T-helper 2 cell treated with Interferon-gamma antibody and Interleukin-4, amounts not matched to agents 5 μg/mL and 100 μg/mL, for 36 hours (primary cell): Measurements from ENCODE around the gene CSNK1D.

Source experiments
- DNase-seq: peaks from one replicate; pipeline ENCODE4 v3.0.0; 2021; ENCODE audit warnings: low spot score
- H3K27ac Mint-ChIP-seq: one replicate; pipeline ENCODE4 v1.8.0; 2021; ENCODE audit warnings: mild to moderate bottlenecking, mixed read lengths
- H3K27me3 Mint-ChIP-seq: one replicate; pipeline ENCODE4 v1.8.0; 2021; ENCODE audit warnings: low read depth, mixed read lengths
- H3K36me3 Mint-ChIP-seq: one replicate; pipeline ENCODE4 v1.8.0; 2021; ENCODE audit warnings: low read depth, mixed read lengths
- H3K4me1 Mint-ChIP-seq: one replicate; pipeline ENCODE4 v1.8.0; 2021; ENCODE audit warnings: low read depth, mixed read lengths
- H3K4me3 Mint-ChIP-seq: one replicate; pipeline ENCODE4 v1.8.0; 2022; ENCODE audit warnings: mild to moderate bottlenecking, moderate library complexity, mixed read lengths
- H3K9me3 Mint-ChIP-seq: one replicate; pipeline ENCODE4 v1.8.0; 2021; ENCODE audit warnings: mixed read lengths

CSNK1D gene

DNA sequence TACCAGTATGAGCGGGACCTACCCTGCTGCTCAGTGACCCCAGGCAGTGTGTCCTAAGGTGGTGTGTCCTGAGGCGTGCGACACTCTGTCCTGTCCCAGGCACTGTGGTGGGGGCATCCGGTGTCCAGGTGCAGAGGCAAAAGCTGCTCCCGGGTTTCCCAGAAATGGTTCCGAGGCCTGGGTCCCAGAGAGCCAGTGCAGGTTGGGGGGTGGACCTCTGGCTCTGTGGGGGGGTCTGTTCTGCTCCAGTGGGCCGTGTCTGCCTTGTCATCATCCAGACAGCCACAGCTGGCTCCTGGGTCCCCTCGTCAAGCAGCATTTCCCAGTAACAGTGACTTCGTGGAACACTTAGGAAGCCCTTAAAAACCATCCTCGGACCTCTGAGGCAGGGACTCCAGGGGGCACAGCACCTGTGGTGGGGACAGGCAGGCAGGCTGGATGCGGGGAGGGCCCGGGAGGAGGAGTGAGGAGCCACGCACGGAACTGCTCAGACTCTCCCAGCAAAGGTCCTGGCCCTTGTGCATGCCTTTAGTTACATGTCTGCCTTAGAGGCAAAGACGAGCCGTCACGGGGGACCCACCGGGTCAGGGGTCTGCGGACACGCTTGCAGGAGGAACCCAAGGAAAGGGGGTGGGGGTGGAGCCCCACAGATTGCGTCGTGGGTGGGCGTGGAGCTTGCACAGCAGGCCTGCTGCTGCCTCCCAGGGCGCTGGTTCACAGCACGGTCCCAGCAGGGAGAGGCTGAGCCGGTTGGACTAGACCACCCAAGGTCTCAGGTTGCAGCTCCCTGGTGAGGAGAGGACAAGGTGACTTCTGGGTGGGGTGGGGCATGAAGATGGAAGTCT, 39.1 kb downstream of the CSNK1D start:
- no peak overlapping the region for H3K4me3 Mint-ChIP-seq
- DNase-seq = no peak
- no peak overlapping the region for H3K27ac Mint-ChIP-seq
- H3K9me3 Mint-ChIP-seq = no peaks in the 10 kb centered on the region
- H3K4me1 Mint-ChIP-seq = peaks cover 18% of the 10 kb centered on the region
- no peaks in the 10 kb centered on the region for H3K27me3 Mint-ChIP-seq
- H3K36me3 Mint-ChIP-seq = peaks cover 14% of the 10 kb centered on the region

- peak overlapping the region; percentile 63 for H3K27ac Mint-ChIP-seq
- peaks cover 10% of the 10 kb centered on the region for H3K36me3 Mint-ChIP-seq
- peaks cover 12% of the 10 kb centered on the region for H3K4me1 Mint-ChIP-seq
- no peaks in the 10 kb centered on the region for H3K9me3 Mint-ChIP-seq
- no peak for DNase-seq
- H3K27me3 Mint-ChIP-seq = no peaks in the 10 kb centered on the region
- peak overlapping the region; percentile 59 for H3K4me3 Mint-ChIP-seq
These were observed 40.4 kb downstream of the CSNK1D start for GRCh38 chr17:82232876-82233785.

GRCh38 chr17:82232322-82232820, 41.1 kb downstream of the CSNK1D start:
- Mint-ChIP-seq H3K36me3 (peaks cover 8% of the 10 kb centered on the region), H3K9me3 (no peaks in the 10 kb centered on the region), H3K27ac (no peak overlapping the region), H3K27me3 (no peaks in the 10 kb centered on the region), H3K4me1 (peaks cover 10% of the 10 kb centered on the region), H3K4me3 (no peak overlapping the region)
- no peak for DNase-seq

DNA sequence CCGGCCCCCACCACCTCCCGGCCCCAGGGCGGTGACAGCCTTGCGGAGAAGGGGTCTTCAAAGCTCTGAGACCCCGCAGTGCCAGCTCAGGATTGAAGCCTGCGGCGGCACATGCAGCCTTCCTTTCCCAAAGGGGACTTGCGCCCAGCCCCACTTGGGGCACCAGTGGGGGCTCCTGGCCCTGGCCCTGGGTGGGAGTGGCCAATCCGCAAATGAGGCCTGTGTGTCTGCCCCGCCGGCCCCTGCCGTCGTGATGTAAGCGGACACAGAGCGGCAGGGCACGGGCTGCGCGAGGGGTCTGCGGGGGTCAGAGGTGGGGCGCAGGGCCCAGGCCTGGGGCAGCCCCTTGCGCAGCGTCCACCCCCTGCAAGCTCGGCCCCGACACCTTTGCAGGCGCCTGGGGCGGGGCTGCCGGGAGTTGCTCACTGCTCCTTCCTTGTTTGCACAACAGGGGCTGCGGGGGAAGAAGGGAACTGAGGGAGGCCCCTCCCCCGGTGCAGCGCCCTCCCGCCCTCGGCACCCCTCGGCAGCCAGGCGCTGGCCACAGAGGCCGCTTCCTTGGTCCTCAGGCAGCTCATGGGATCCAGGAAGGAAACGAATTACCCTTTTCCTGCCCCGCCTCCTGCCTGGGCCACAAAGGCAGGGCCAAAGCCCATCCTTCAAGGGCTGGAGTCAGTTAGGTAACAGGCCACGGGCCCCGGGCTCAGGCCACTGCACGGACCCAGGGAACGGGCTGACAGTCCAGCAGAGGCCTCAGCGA, 41.8 kb downstream of the CSNK1D start:
- Mint-ChIP-seq H3K36me3 (peaks cover 8% of the 10 kb centered on the region), H3K4me3 (no peak overlapping the region), H3K27me3 (no peaks in the 10 kb centered on the region), H3K4me1 (peaks cover 12% of the 10 kb centered on the region), H3K27ac (no peak overlapping the region), H3K9me3 (no peaks in the 10 kb centered on the region)
- no peak for DNase-seq

GRCh38 chr17:82231312-82231561, 42.3 kb downstream of the CSNK1D start:
- Mint-ChIP-seq H3K27me3 (no peaks in the 10 kb centered on the region), H3K36me3 (peaks cover 8% of the 10 kb centered on the region), H3K27ac (no peak overlapping the region), H3K4me1 (peaks cover 11% of the 10 kb centered on the region), H3K4me3 (no peak overlapping the region), H3K9me3 (no peaks in the 10 kb centered on the region)
- no peak for DNase-seq

DNA sequence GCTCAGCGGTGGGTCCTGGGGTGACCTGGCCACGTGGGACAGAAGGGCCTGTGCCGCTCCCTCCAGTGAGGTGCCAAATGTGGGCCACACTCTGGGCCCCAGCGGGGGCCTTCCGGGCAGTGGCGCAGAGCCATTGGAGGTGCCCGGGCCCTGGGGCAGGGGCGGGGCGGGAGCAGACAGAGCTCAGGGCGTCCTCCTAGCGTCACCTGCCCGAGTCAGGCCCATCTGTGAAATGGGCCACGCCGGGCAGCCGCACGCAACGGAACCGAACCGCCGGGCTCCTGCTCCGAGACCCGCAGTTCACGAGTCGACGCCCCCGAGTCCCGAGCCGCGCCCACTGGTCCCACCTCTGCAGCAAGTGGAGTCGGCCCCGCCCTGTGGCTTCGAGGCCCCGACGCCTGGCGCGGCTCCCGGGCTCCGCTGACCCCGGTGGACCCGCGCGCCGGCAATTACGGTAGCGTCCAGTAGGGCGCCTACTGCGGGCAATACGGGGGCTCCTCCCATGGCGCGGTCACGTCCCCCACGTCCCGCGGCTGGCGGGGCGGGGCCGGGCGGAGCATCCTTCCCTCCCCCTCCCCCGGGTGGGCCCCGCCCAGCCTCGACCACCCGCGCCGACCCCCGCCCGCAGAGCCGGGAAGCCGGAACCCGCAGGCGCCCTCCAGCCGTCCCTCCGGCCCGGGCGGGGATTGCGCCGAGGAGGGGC, 42.7 kb downstream of the CSNK1D start:
- Mint-ChIP-seq H3K36me3 (peaks cover 8% of the 10 kb centered on the region), H3K27ac (no peak overlapping the region), H3K4me3 (peak overlapping the region; percentile 90), H3K27me3 (no peaks in the 10 kb centered on the region), H3K9me3 (no peaks in the 10 kb centered on the region), H3K4me1 (peaks cover 8% of the 10 kb centered on the region)
- peak; percentile 74 for DNase-seq

DNA sequence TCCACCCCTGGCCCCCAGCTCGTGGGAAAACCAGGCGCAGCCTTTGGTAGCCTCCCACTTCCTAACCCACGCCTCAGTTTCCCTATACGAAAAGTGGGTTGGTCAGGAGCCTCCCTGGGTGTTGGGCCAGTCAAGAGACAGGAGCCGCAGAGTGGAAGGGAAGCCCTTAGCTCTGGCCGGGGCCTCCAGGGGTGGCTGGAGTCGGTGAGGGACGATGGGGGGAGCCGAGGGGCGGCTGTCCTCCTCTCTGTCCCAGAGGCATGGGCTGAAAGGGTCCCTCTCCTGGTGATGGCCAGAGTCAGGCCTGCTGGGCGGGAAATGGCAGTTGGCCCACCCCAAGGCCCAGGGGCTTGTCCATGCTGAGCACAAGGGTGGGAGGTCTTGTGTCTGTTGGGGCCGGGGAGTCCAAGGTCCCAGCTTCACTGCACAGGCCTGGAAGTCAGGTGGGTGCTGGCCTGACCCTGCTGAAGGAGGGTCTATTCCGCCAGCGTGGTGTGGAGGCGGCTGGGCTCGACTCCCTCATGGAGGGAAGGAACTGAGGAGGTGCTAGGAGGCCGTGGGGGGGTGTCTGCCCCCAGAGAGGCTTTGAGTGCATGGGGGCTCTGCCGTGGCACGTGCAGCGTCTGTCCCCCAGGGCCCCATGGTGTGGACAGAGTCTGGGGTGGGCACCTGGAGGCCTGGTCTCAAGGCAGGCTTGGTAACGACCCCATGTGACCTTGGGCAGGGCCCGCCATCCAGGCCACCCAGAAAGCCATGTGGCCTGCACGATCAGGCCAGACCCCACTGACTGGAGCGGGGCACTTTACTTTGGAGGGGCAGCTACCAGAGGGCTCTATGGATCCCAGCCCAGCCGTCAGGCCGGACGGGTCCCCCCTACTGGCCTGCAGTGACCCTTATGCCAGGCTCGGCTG, 43.5 kb downstream of the CSNK1D start:
- no peaks in the 10 kb centered on the region for H3K27me3 Mint-ChIP-seq
- DNase-seq = no peak

GRCh38 chr17:82228842-82229697, 44.4 kb downstream of the CSNK1D start, which contains the start of gene SLC16A3:
Gene SLC16A3, plus strand, starts transcription at chr17:82229042. Its CDS starts 6,967 bp downstream, at chr17:82236009.
- Mint-ChIP-seq H3K27ac (peak within 1 kb of the TSS; percentile 91), H3K4me1 (peaks cover 8% of the 10 kb centered on the region), H3K4me3 (peak within 1 kb of the TSS; percentile 90), H3K9me3 (no peaks in the 10 kb centered on the region), H3K27me3 (no peaks in the 10 kb centered on the region), H3K36me3 (peaks cover 8% of the 10 kb centered on the region)
- DNase-seq = peak; percentile 76

More for the DNA sequence above, 43.5 kb downstream of the CSNK1D start:
- H3K27ac Mint-ChIP-seq = peak overlapping the region; percentile 85
- peak overlapping the region; percentile 90 for H3K4me3 Mint-ChIP-seq
- H3K36me3 Mint-ChIP-seq = peaks cover 8% of the 10 kb centered on the region
- H3K9me3 Mint-ChIP-seq = no peaks in the 10 kb centered on the region
- H3K4me1 Mint-ChIP-seq = peaks cover 8% of the 10 kb centered on the region

- Mint-ChIP-seq H3K9me3 (no peaks in the 10 kb centered on the region), H3K4me3 (peak overlapping the region; percentile 80), H3K36me3 (peaks cover 5% of the 10 kb centered on the region), H3K27ac (peak overlapping the region; percentile 91), H3K4me1 (peaks cover 5% of the 10 kb centered on the region), H3K27me3 (no peaks in the 10 kb centered on the region)
- peak; percentile 68 for DNase-seq
These were observed 45.1 kb downstream of the CSNK1D start for GRCh38 chr17:82228278-82228841.

- Mint-ChIP-seq H3K4me1 (peaks cover 5% of the 10 kb centered on the region), H3K36me3 (peaks cover 5% of the 10 kb centered on the region), H3K9me3 (no peaks in the 10 kb centered on the region), H3K4me3 (peak overlapping the region; percentile 80), H3K27ac (peak overlapping the region; percentile 91), H3K27me3 (no peaks in the 10 kb centered on the region)
- no peak for DNase-seq
These were observed 45.7 kb downstream of the CSNK1D start for GRCh38 chr17:82227629-82228277.
